ENCODE measurements around the gene PARP12.

The PARP12 gene

GRCh38 chr7:140058517-140058916 lies 4.2 kb downstream of the PARP12 start:
- no peak for DNase-seq

- DNase-seq = no peak
Measured at GRCh38 chr7:140057143-140057535, 5.6 kb downstream of the PARP12 start.

GRCh38 chr7:140056431-140057142 lies 6.2 kb downstream of the PARP12 start:
- no peak for DNase-seq

GRCh38 chr7:140055833-140056232 lies 6.9 kb downstream of the PARP12 start:
- no peak for DNase-seq

- no peak for DNase-seq
Measured at GRCh38 chr7:140054751-140055150, 8.0 kb downstream of the PARP12 start.

- DNase-seq = no peak
Measured at GRCh38 chr7:140053812-140054539, 8.8 kb downstream of the PARP12 start.

- no peak for DNase-seq
Measured at GRCh38 chr7:140051820-140052219, 10.9 kb downstream of the PARP12 start.

- no peak for DNase-seq
Measured at GRCh38 chr7:140050100-140050499, 12.7 kb downstream of the PARP12 start.

- no peak for DNase-seq
Measured at GRCh38 chr7:140049339-140050024, 13.3 kb downstream of the PARP12 start.

- DNase-seq = no peak
Measured at GRCh38 chr7:140048989-140049338, 13.8 kb downstream of the PARP12 start.

GRCh38 chr7:140048138-140048537 lies 14.6 kb downstream of the PARP12 start:
- DNase-seq = no peak

- no peak for DNase-seq
Measured at GRCh38 chr7:140047197-140047596, 15.6 kb downstream of the PARP12 start.

- no peak for DNase-seq
Measured at GRCh38 chr7:140045697-140046096, 17.1 kb downstream of the PARP12 start.

- DNase-seq = no peak
Measured at GRCh38 chr7:140044251-140044650, 18.5 kb downstream of the PARP12 start.

GRCh38 chr7:140042386-140042670 lies 20.4 kb downstream of the PARP12 start:
- no peak for DNase-seq

- no peak for DNase-seq
Measured at GRCh38 chr7:140041659-140042385, 20.9 kb downstream of the PARP12 start.

GRCh38 chr7:140039896-140040295 lies 22.9 kb downstream of the PARP12 start:
- DNase-seq = no peak

GRCh38 chr7:140039066-140039465 lies 23.7 kb downstream of the PARP12 start:
- no peak for DNase-seq

- DNase-seq = no peak
Measured at GRCh38 chr7:140036224-140036962, 26.4 kb downstream of the PARP12 start.

- no peak for DNase-seq
Measured at GRCh38 chr7:140035400-140036223, 27.1 kb downstream of the PARP12 start.

GRCh38 chr7:140034421-140034820 lies 28.3 kb downstream of the PARP12 start:
- no peak for DNase-seq

GRCh38 chr7:140033779-140034363 lies 28.9 kb downstream of the PARP12 start:
- DNase-seq = no peak
